Suprapubic skin (tissue), 4 donors: ENCODE results near the gene LDHAL6A. TPM values are rescaled to one million over a fixed set of nuclear protein-coding genes. Genes with fewer than 3 reads are reported as not detected.

Experiments
- DNase-seq, 2 donors: peaks; one replicate each; pipeline ENCODE4 v3.0.0-alpha.2; 2019; ENCODE audit warnings: low spot score in 2 of 2
- H3K27ac ChIP-seq: fragments of 200-600 bp; sonication (generic); one replicate; pipeline ENCODE4 v1.5.1; 2019
- H3K27me3 ChIP-seq: fragments of 200-600 bp; sonication (generic); one replicate; pipeline ENCODE4 v1.5.1; 2019
- H3K36me3 ChIP-seq: fragments of 200-600 bp; sonication (generic); one replicate; pipeline ENCODE4 v1.5.1; 2019
- H3K4me1 ChIP-seq: fragments of 200-600 bp; sonication (generic); one replicate; pipeline ENCODE4 v1.5.1; 2019
- H3K4me3 ChIP-seq: fragments of 200-600 bp; sonication (generic); one replicate; pipeline ENCODE4 v1.5.1; 2019; ENCODE audit warnings: mild to moderate bottlenecking
- H3K9me3 ChIP-seq: fragments of 200-600 bp; sonication (generic); one replicate; pipeline ENCODE4 v1.5.1; 2019
- CTCF ChIP-seq, 2 donors: fragments of 200-600 bp in 1 of 2; fragments of 450-650 bp in 1 of 2; sonication (generic) in 1 of 2; IDR thresholded peaks; one replicate each; pipeline ENCODE4 v1.5.1; 2016 to 2019; ENCODE audit warnings: antibody characterized with exemption in 2 of 2, mild to moderate bottlenecking in 1 of 2, moderate library complexity in 1 of 2
- EP300 ChIP-seq: sonication (generic); formaldehyde crosslinking; IDR thresholded peaks from one replicate; pipeline ENCODE4 v1.6.1; 2017; ENCODE audit warnings: antibody characterized with exemption
- POLR2A ChIP-seq, 2 donors: fragments of 450-650 bp; IDR thresholded peaks; one replicate each; pipeline ENCODE4 v1.6.1; 2017; ENCODE audit warnings: antibody characterized with exemption in 2 of 2, mild to moderate bottlenecking in 2 of 2, moderate library complexity in 2 of 2
- POLR2AphosphoS5 ChIP-seq, 3 donors: sonication (generic); formaldehyde crosslinking; IDR thresholded peaks; one replicate each; pipeline ENCODE4 v1.6.1; 2017; ENCODE audit warnings: antibody characterized with exemption in 3 of 3
- WGBS: methylation state at CpG from one replicate; pipeline ENCODE4 v1.1.5; 2018; 5-methylcytosine and 5-hydroxymethylcytosine counted together
- total RNA-seq, 4 donors: library from RNA; depleted of rRNA; stranded (reverse); fragments of >200 nt; gene quantifications; one replicate each; pipeline ENCODE4 v1.1.0, GENCODE V29; 2016

LDHAL6A gene
- total RNA-seq, 4 donors from 2014 or later: not detected

DNA sequence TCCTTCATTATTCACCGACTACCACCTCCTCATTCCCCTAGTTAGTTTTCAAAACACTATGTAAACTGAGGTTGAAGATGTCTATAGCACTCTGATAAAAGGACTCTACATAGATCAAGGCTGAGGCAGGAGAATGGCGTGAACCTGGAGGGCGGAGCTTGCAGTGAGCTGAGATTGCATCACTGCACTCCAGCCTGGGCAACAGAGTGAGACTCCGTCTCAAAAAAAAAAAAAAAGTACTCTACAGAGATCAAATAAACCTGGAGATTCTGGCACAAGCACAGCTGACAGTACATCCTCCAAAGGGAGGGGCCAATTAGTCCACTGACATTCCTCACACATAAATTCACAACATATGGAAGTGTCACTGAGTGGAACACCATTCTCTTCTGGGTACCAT lies 40.0 kb downstream of the LDHAL6A start:
- H3K27me3 ChIP-seq: no peaks in the 10 kb centered on the region
- peaks cover 57% of the 10 kb centered on the region for H3K36me3 ChIP-seq
- TF ChIP-seq POLR2AphosphoS5 (IDR thresholded peaks at IDR 0.05): no peak
- TF ChIP-seq EP300: no peak
- TF ChIP-seq POLR2A (IDR thresholded peaks at IDR 0.05): no peak
- no peak for TF ChIP-seq CTCF (IDR thresholded peaks at IDR 0.05)
- H3K9me3 ChIP-seq: no peaks in the 10 kb centered on the region
- no peaks in the 10 kb centered on the region for H3K4me1 ChIP-seq
- no peak overlapping the region for H3K4me3 ChIP-seq
- DNase-seq: no peak
- H3K27ac ChIP-seq: no peak overlapping the region
- 75% methylated on average over 4 of the region's 4 CpGs for WGBS

GRCh38 chr11:18498039-18498438 lies 42.4 kb downstream of the LDHAL6A start:
- Histone ChIP-seq H3K27me3 (no peaks in the 10 kb centered on the region), H3K4me1 (no peaks in the 10 kb centered on the region), H3K9me3 (no peaks in the 10 kb centered on the region), H3K36me3 (peaks cover 71% of the 10 kb centered on the region), H3K4me3 (no peak overlapping the region), H3K27ac (no peak overlapping the region)
- DNase-seq: no peak
- TF ChIP-seq POLR2A (IDR thresholded peaks at IDR 0.05): no peak
- WGBS: 97% methylated on average over 1 of the region's 1 CpG

DNA sequence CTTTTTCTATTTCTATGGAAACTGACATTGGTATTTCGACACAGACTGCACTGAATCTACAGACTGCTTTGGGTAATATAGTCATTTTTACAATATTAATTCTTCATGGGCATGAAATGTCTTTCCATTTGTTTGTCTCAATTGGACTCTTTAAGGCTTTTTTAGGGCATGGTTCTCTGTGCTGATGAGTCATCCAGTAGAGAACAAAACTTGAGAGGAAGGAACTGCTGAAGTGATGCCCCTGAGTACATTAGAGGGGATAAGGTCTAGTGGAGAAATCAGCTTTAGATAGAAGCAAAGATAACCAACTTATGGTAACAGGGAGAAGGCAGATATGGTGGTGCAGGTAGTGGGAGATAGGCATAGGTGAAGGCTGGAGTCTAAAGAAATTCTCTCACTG lies 46.0 kb downstream of the LDHAL6A start:
- Histone ChIP-seq H3K27me3 (no peaks in the 10 kb centered on the region), H3K27ac (no peak overlapping the region), H3K36me3 (peaks cover 82% of the 10 kb centered on the region), H3K4me1 (no peaks in the 10 kb centered on the region), H3K4me3 (no peak overlapping the region), H3K9me3 (no peaks in the 10 kb centered on the region)
- DNase-seq: no peak
- no peak for TF ChIP-seq POLR2AphosphoS5 (IDR thresholded peaks at IDR 0.05)
- TF ChIP-seq EP300: no peak
- no peak for TF ChIP-seq POLR2A (IDR thresholded peaks at IDR 0.05)
- no peak for TF ChIP-seq CTCF (IDR thresholded peaks at IDR 0.05)
- WGBS: 90% methylated on average over 1 of the region's 1 CpG

DNA sequence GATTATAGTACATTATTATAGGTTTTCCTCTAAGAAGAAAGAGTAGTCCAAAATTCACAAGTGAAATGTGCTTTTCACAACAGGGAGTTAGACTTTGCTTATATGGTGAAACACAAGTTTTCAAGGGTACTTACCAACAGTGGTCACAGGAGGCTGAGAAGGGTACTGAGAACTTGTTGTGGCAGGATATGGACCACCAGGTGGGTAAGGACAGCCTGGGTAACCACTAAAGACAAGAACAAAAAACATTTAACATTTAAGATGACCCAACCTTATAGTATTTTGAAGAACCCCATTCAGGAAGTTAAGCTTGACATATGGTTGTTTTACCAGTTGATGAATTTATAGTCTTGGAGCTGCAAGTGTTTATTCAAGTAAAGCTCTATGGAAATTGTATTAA lies 46.7 kb downstream of the LDHAL6A start:
- Histone ChIP-seq H3K4me1 (no peaks in the 10 kb centered on the region), H3K27me3 (no peaks in the 10 kb centered on the region), H3K4me3 (no peak overlapping the region), H3K27ac (no peak overlapping the region), H3K9me3 (no peaks in the 10 kb centered on the region), H3K36me3 (peaks cover 84% of the 10 kb centered on the region)
- TF ChIP-seq CTCF (IDR thresholded peaks at IDR 0.05) (no peak), POLR2A (IDR thresholded peaks at IDR 0.05) (no peak), EP300 (no peak), POLR2AphosphoS5 (IDR thresholded peaks at IDR 0.05) (no peak)
- DNase-seq: no peak

DNA sequence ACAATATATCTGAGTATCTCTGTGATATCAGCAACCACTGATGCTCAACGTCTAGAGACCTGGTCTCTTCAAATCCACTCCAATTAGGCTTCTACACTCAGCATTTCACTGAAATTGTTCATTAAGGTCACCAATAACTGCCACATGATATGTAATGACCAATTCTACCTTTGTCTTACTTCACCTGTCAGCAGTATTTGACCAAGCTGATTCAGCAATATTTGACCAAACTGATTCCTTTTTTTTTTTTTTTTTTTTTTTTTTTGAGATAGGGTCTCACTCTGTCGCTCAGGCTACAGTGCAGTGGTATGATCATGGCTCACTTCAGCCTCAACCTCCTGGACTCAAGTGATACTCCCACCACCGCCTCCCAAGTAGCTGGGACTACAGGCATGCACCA lies 65.5 kb downstream of the LDHAL6A start:
- TF ChIP-seq POLR2A (IDR thresholded peaks at IDR 0.05) (no peak), CTCF (IDR thresholded peaks at IDR 0.05) (no peak), EP300 (no peak), POLR2AphosphoS5 (IDR thresholded peaks at IDR 0.05) (no peak)
- Histone ChIP-seq H3K27ac (no peak overlapping the region), H3K36me3 (peaks cover 20% of the 10 kb centered on the region), H3K4me1 (peaks cover 18% of the 10 kb centered on the region), H3K4me3 (no peak overlapping the region), H3K27me3 (no peaks in the 10 kb centered on the region), H3K9me3 (no peaks in the 10 kb centered on the region)
- DNase-seq: no peak
- WGBS: 97% methylated on average over 3 of the region's 3 CpGs

DNA sequence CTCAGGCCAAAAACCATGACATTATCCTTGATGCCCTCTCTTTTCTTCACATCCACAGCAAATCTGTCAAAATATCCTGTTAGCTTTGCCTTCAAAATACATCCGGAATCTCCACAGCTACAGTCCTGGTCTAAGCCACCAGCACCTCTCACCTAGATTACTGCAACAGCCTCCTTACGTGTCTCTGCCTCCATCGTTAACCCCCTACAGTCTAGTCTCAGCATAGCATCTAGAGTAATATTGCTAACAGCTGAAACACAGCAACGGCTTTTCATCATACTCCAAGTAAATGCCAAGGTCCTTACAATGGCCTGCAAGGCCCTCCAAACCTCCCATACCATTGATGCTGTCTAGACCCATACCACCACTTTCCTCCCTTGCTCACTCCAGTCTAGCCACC lies 66.7 kb downstream of the LDHAL6A start:
- DNase-seq: no peak
- no peaks in the 10 kb centered on the region for H3K9me3 ChIP-seq
- peaks cover 20% of the 10 kb centered on the region for H3K4me1 ChIP-seq
- H3K36me3 ChIP-seq: peaks cover 17% of the 10 kb centered on the region
- no peak overlapping the region for H3K27ac ChIP-seq
- no peaks in the 10 kb centered on the region for H3K27me3 ChIP-seq
- 78% methylated on average over 4 of the region's 4 CpGs for WGBS
- TF ChIP-seq EP300: no peak
- no peak for TF ChIP-seq POLR2AphosphoS5 (IDR thresholded peaks at IDR 0.05)
- no peak for TF ChIP-seq POLR2A (IDR thresholded peaks at IDR 0.05)
- TF ChIP-seq CTCF (IDR thresholded peaks at IDR 0.05): no peak
- H3K4me3 ChIP-seq: no peak overlapping the region
